SU-DHL-6 (cell line): Measurements from ENCODE around the gene LHX2.

Experiments
- H2AFZ ChIP-seq: fragments of 200-600 bp; sonication (generic); 2 replicates; pipeline ENCODE4 v1.6.1; 2014; ENCODE audit warnings: low read depth, mild to moderate bottlenecking, moderate library complexity, mixed read lengths, antibody characterized with exemption, low read length; ENCODE audit not compliant: severe bottlenecking
- H3F3A ChIP-seq: fragments of 200-600 bp; shearing (Covaris generic); 2 replicates; pipeline ENCODE4 v1.6.0; 2016; ENCODE audit warnings: antibody characterized with exemption, mild to moderate bottlenecking; ENCODE audit not compliant: insufficient read depth
- H3K27ac ChIP-seq: fragments of 200-600 bp; sonication (generic); 2 replicates; pipeline ENCODE4 v1.5.1; 2016; ENCODE audit warnings: low read depth, mild to moderate bottlenecking, low read length, moderate library complexity, mixed read lengths
- H3K27me3 ChIP-seq: fragments of 200-600 bp; sonication (generic), shearing (Covaris generic); 2 replicates; pipeline ENCODE4 v1.6.0; 2014; ENCODE audit warnings: mild to moderate bottlenecking, low read length
- H3K36me3 ChIP-seq: fragments of 200-600 bp; sonication (generic); 2 replicates; pipeline ENCODE4 v1.6.1; 2014; ENCODE audit warnings: mild to moderate bottlenecking, low read length, mixed read lengths
- H3K4me2 ChIP-seq: fragments of 300-600, 200-600 bp; shearing (Covaris generic), sonication (generic); 2 replicates; pipeline ENCODE4 v1.6.0; 2014; ENCODE audit warnings: low read length, low read depth, mild to moderate bottlenecking; ENCODE audit not compliant: poor library complexity, severe bottlenecking
- H3K4me3 ChIP-seq: fragments of 200-600 bp; sonication (generic); 2 replicates; pipeline ENCODE4 v1.5.1; 2014; ENCODE audit warnings: antibody characterized with exemption, low read length, mild to moderate bottlenecking, mixed read lengths; ENCODE audit not compliant: insufficient read depth, poor library complexity, severe bottlenecking
- H3K79me2 ChIP-seq: fragments of 200-600 bp; sonication (generic); 2 replicates; pipeline ENCODE4 v1.6.1; 2014; ENCODE audit warnings: mild to moderate bottlenecking, low read length, moderate library complexity; ENCODE audit not compliant: insufficient read depth
- H3K9ac ChIP-seq: fragments of 200-600 bp; sonication (generic); 2 replicates; pipeline ENCODE4 v1.7.0; 2014; ENCODE audit warnings: mild to moderate bottlenecking, low read length
- H3K9me2 ChIP-seq: fragments of 200-600 bp; sonication (generic); replicated peaks from 2 replicates; pipeline ENCODE4 v1.6.1; 2014; ENCODE audit warnings: low read length; ENCODE audit not compliant: insufficient read depth
- H3K9me3 ChIP-seq: fragments of 200-600 bp; sonication (generic); 2 replicates; pipeline ENCODE4 v1.6.1; 2014; ENCODE audit warnings: low read length, mixed read lengths; ENCODE audit not compliant: insufficient read depth
- H4K20me1 ChIP-seq: fragments of 200-600 bp; sonication (generic); 2 replicates; pipeline ENCODE4 v1.6.1; 2014; ENCODE audit warnings: low read depth, mild to moderate bottlenecking, antibody characterized with exemption, low read length, moderate library complexity, mixed read lengths
- CTCF ChIP-seq: fragments of 200-600 bp; sonication (generic); IDR thresholded peaks from one replicate; pipeline ENCODE4 v1.5.1; 2017; ENCODE audit warnings: antibody characterized with exemption, mild to moderate bottlenecking, low read length, moderate library complexity; ENCODE audit not compliant: insufficient read depth, poor library complexity, severe bottlenecking
- EZH2phosphoT487 ChIP-seq: fragments of 200-600 bp; sonication (generic), shearing (Covaris generic); conservative IDR thresholded peaks from 2 replicates; pipeline ENCODE4 v1.6.1; 2018; ENCODE audit warnings: mild to moderate bottlenecking, antibody characterized with exemption, low read length, moderate library complexity, mixed read lengths

Gene LHX2

GRCh38 chr9:124075761-124076160 lies 64.2 kb downstream of the LHX2 start:
- H3K79me2 ChIP-seq, result no peaks in the 10 kb centered on the region
- no peak for TF ChIP-seq CTCF
- no peak for TF ChIP-seq EZH2phosphoT487
- H4K20me1 ChIP-seq, result no peaks in the 10 kb centered on the region
- no peaks in the 10 kb centered on the region for H3K9me3 ChIP-seq
- H3K27ac ChIP-seq, result no peak overlapping the region
- no peak overlapping the region for H3K4me2 ChIP-seq
- H3K4me3 ChIP-seq, result no peak overlapping the region
- no peaks in the 10 kb centered on the region for H3F3A ChIP-seq
- no peaks in the 10 kb centered on the region for H3K9me2 ChIP-seq
- H2AFZ ChIP-seq, result no peak overlapping the region
- H3K36me3 ChIP-seq, result no peaks in the 10 kb centered on the region
- H3K27me3 ChIP-seq, result no peaks in the 10 kb centered on the region; the same call in 1 of the 2 replicates
- no peak overlapping the region for H3K9ac ChIP-seq

- H3F3A ChIP-seq, result no peaks in the 10 kb centered on the region
- no peak overlapping the region for H2AFZ ChIP-seq
- H3K9me3 ChIP-seq, result no peaks in the 10 kb centered on the region
- H3K4me3 ChIP-seq, result no peak overlapping the region
- no peak overlapping the region for H3K27ac ChIP-seq
- H4K20me1 ChIP-seq, result no peaks in the 10 kb centered on the region
- no peaks in the 10 kb centered on the region for H3K9me2 ChIP-seq
- no peak overlapping the region for H3K4me2 ChIP-seq
- H3K79me2 ChIP-seq, result no peaks in the 10 kb centered on the region
- no peaks in the 10 kb centered on the region; the same call in 1 of the 2 replicates for H3K27me3 ChIP-seq
- H3K9ac ChIP-seq, result no peak overlapping the region
- TF ChIP-seq CTCF, result no peak
- TF ChIP-seq EZH2phosphoT487, result no peak
- H3K36me3 ChIP-seq, result no peaks in the 10 kb centered on the region
Measured at GRCh38 chr9:124077915-124078572, 66.5 kb downstream of the LHX2 start.

- TF ChIP-seq EZH2phosphoT487 (no peak), CTCF (no peak)
- Histone ChIP-seq H3K4me3 (no peak overlapping the region), H3K9ac (no peak overlapping the region), H4K20me1 (no peaks in the 10 kb centered on the region), H3K4me2 (no peak overlapping the region), H3K9me3 (no peaks in the 10 kb centered on the region), H3K79me2 (no peaks in the 10 kb centered on the region), H3K36me3 (no peaks in the 10 kb centered on the region), H3K27me3 (no peaks in the 10 kb centered on the region; the same call in 1 of the 2 replicates), H2AFZ (no peak overlapping the region), H3K27ac (no peak overlapping the region), H3K9me2 (no peaks in the 10 kb centered on the region), H3F3A (no peaks in the 10 kb centered on the region)
Measured at GRCh38 chr9:124078641-124079040, 67.1 kb downstream of the LHX2 start.
